ENCODE data around the gene RNF10.

The RNF10 gene

GRCh38 chr12:120618954-120619615, 84.9 kb downstream of the RNF10 start:
- H3K4me3 ChIP-seq (replicated peaks; ENCODE audit: low read depth, low read length) = no peak overlapping the region
- no peak for TF ChIP-seq CTCF (IDR thresholded peaks at IDR 0.05; ENCODE audit: low read length, missing control alignments)
- DNase-seq (ENCODE audit: low read depth) = no peak

- no peak for TF ChIP-seq CTCF (IDR thresholded peaks at IDR 0.05; ENCODE audit: low read length, missing control alignments)
- H3K4me3 ChIP-seq (replicated peaks; ENCODE audit: low read depth, low read length) = no peak overlapping the region
- no peak for DNase-seq (ENCODE audit: low read depth)
These were observed 86.5 kb downstream of the RNF10 start for GRCh38 chr12:120620624-120621023.

- no peak for TF ChIP-seq CTCF (IDR thresholded peaks at IDR 0.05; ENCODE audit: low read length, missing control alignments)
- DNase-seq (ENCODE audit: low read depth) = no peak
- H3K4me3 ChIP-seq (replicated peaks; ENCODE audit: low read depth, low read length) = no peak overlapping the region
These were observed 91.6 kb downstream of the RNF10 start for GRCh38 chr12:120625557-120626419.
